AG09309 (cell line): ENCODE results near the gene FBN2.

Experiments used
- DNase-seq: peaks from one replicate; pipeline ENCODE4 v3.0.0-alpha.2; 2010; ENCODE audit warnings: low read depth
- H3K4me3 ChIP-seq: 2 replicates; pipeline ENCODE4 v1.5.1; 2011; ENCODE audit warnings: mild to moderate bottlenecking, low read depth, low read length, moderate library complexity; ENCODE audit not compliant: control insufficient read depth
- CTCF ChIP-seq: IDR thresholded peaks from 2 replicates; pipeline ENCODE4 v1.5.1; 2011; ENCODE audit warnings: mild to moderate bottlenecking, low read depth, low read length, inconsistent platforms; ENCODE audit not compliant: insufficient read depth, control insufficient read depth; ENCODE audit errors: missing control alignments

The FBN2 gene

GRCh38 chr5:128436749-128437188, 101.3 kb downstream of the FBN2 start:
- H3K4me3 ChIP-seq: no peak overlapping the region
- TF ChIP-seq CTCF: no peak
- DNase-seq: peak; percentile 33

- TF ChIP-seq CTCF: no peak
- H3K4me3 ChIP-seq: no peak overlapping the region
- no peak for DNase-seq
These were observed 102.2 kb downstream of the FBN2 start for GRCh38 chr5:128435861-128436260.

- no peak for TF ChIP-seq CTCF
- no peak overlapping the region for H3K4me3 ChIP-seq
- DNase-seq: no peak
These were observed 103.1 kb downstream of the FBN2 start for GRCh38 chr5:128434993-128435392.

GRCh38 chr5:128432913-128433440, 105.1 kb downstream of the FBN2 start:
- DNase-seq: no peak
- no peak overlapping the region for H3K4me3 ChIP-seq
- no peak for TF ChIP-seq CTCF

DNA sequence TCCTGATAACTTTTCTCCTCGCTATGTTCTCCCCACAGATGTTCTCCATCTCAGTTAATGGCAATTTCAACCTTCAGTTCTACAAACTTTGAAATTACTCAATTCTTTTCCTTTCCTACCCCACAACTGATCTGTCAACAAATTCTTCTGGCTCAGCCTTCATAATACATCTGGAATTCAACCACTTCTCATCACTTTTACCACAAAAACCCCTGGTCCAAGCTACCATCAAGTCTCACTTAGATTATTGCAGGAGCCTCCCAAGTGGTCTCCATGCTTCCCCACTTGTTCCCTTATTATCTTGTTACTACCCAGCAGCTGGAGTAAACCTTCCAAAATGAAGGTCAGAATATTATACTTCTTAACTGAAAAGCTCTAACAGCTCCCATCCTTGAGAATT, 110.1 kb downstream of the FBN2 start:
- H3K4me3 ChIP-seq: no peak overlapping the region
- TF ChIP-seq CTCF: no peak
- no peak for DNase-seq

GRCh38 chr5:128426090-128426534, 111.9 kb downstream of the FBN2 start:
- DNase-seq: no peak
- no peak for TF ChIP-seq CTCF
- H3K4me3 ChIP-seq: no peak overlapping the region

DNA sequence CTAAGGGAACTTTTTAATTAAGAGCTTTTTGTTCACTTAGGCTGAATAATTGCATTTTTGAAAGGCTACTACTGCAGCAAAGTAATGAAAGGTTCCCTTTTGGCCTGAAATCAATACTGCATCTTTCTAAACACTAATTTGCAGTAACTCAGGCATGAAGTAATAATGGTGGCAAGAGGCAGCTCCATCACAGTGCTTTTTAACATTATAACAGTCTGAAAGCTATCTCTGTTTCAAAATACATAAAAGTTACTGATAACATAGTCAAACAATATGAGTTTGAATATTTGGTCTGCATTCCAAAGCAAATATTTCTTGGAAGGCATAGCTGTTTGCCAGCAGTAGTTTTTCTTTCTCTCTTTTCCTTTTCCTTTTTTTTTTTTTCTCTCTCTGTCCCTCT, 113.4 kb downstream of the FBN2 start:
- no peak for TF ChIP-seq CTCF
- DNase-seq: no peak
- H3K4me3 ChIP-seq: no peak overlapping the region
